Left ventricle myocardium inferior (tissue), 1 donor: ENCODE measurements around the gene RUVBL1. TPM values are rescaled to one million over a fixed set of nuclear protein-coding genes. Genes with fewer than 3 reads are reported as not detected.

ENCODE experiments used
- DNase-seq: peaks from one replicate; pipeline ENCODE4 v3.0.0-alpha.2; 2020
- H3K27ac ChIP-seq: fragments of 200-600 bp; replicated peaks from 2 replicates; pipeline ENCODE4 v1.8.0; 2021
- H3K27me3 ChIP-seq: fragments of 200-600 bp; 2 replicates; pipeline ENCODE4 v1.8.0; 2021; ENCODE audit warnings: low read depth
- H3K36me3 ChIP-seq: fragments of 200-600 bp; 2 replicates; pipeline ENCODE4 v1.8.0; 2021
- H3K4me1 ChIP-seq: fragments of 200-600 bp; 2 replicates; pipeline ENCODE4 v1.8.0; 2021
- H3K4me3 ChIP-seq: fragments of 200-600 bp; 2 replicates; pipeline ENCODE4 v1.8.0; 2021; ENCODE audit warnings: mild to moderate bottlenecking, moderate library complexity
- H3K9me3 ChIP-seq: fragments of 200-600 bp; replicated peaks from 2 replicates; pipeline ENCODE4 v1.8.0; 2021
- intact Hi-C: fragments of 100-400 bp; cut with micrococcal nuclease; formaldehyde crosslinking; loops from one replicate; pipeline ENCODE4 v1.11.0; 2022
- total RNA-seq: library from RNA; stranded (reverse); fragmentation: NEBNext Ultra II Directional; extraction: Animal tissue kit (Norgen Biotek cat#: 25700); gene quantifications from one replicate; pipeline ENCODE4 v1.2.1, GENCODE V29; 2021
- TF ChIP-seq, protein P1 (sequence below): fragments of 200-600 bp; IDR thresholded peaks from 2 replicates; pipeline ENCODE4 v1.8.0; 2021; ENCODE audit warnings: antibody characterized with exemption, mild to moderate bottlenecking, borderline replicate concordance
- donor health status: DM: no; HTN: yes; CAD: no; lungs with severe emphysema.

RUVBL1 gene
- total RNA-seq, 1 donor from 2014 or later = 25.3 TPM

DNA sequence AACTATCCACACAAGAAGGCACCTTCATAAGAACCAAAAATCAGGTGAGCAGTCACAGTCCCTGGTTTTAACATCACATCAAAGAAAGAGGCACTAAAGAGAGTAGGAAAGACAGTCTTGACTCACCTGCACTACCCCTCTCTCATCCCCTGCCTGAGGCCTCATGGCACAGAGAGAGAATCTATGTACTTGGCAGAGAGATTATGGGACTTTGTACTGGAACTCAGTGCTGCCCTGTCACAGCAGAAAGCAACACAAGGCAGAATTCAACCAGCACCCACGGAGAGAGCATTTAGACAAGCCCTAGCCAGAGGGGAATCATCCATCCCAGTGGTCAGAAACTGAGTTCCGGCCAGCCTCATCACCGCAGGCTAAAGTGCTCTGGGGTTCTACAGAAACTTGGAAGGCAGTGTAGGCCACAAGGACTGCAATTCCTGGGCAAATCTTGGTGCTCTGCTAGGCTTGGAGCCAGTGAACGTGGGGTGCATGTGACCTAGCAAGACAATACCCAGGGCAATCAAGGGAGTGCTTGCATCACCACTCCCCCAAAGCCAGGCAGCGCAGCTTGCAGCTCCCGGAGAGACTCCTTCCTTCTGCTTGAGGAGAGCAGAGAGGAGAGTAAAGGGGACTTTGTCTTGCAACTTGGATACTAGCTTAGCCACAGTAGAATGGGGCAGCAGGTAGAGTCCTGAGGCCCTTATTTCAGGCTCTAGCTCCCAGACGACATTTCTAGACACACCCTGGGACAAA, 8.5 kb upstream of the RUVBL1 start:
- TF ChIP-seq, protein P1, sequence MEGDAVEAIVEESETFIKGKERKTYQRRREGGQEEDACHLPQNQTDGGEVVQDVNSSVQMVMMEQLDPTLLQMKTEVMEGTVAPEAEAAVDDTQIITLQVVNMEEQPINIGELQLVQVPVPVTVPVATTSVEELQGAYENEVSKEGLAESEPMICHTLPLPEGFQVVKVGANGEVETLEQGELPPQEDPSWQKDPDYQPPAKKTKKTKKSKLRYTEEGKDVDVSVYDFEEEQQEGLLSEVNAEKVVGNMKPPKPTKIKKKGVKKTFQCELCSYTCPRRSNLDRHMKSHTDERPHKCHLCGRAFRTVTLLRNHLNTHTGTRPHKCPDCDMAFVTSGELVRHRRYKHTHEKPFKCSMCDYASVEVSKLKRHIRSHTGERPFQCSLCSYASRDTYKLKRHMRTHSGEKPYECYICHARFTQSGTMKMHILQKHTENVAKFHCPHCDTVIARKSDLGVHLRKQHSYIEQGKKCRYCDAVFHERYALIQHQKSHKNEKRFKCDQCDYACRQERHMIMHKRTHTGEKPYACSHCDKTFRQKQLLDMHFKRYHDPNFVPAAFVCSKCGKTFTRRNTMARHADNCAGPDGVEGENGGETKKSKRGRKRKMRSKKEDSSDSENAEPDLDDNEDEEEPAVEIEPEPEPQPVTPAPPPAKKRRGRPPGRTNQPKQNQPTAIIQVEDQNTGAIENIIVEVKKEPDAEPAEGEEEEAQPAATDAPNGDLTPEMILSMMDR = no peak
- intact Hi-C loops = no loop called here
- no peak for DNase-seq
- H3K36me3 ChIP-seq = no peaks in the 10 kb centered on the region
- peaks cover 5% of the 10 kb centered on the region for H3K9me3 ChIP-seq
- no peaks in the 10 kb centered on the region for H3K4me1 ChIP-seq
- no peak overlapping the region for H3K27ac ChIP-seq
- H3K27me3 ChIP-seq = no peaks in the 10 kb centered on the region
- H3K4me3 ChIP-seq = no peak overlapping the region

DNA sequence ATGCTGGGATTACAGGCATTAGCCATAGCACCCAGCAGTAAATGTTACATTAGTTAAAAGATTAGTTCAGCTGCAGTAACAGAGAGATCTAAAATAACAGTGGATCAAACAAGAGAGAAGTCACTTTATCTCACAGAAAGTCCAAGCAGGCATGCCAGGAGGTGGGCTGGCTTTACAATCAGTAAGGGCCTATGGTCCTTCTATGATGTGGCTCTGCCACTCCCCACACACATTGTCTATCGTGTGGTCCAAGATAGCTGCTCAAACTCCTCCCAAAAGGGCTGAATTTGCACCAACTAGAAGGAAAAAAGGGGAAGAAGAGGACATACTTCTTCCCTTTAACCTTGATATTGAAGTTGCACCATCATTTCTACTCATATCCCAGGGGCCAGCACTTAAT, 4.6 kb upstream of the RUVBL1 start:
- Histone ChIP-seq H3K27me3 (no peaks in the 10 kb centered on the region), H3K36me3 (no peaks in the 10 kb centered on the region), H3K27ac (no peak overlapping the region), H3K4me1 (peaks cover 8% of the 10 kb centered on the region), H3K9me3 (peaks cover 5% of the 10 kb centered on the region), H3K4me3 (no peak overlapping the region)
- intact Hi-C loops = no loop called here
- DNase-seq = no peak
- TF ChIP-seq, protein P1 = no peak

DNA sequence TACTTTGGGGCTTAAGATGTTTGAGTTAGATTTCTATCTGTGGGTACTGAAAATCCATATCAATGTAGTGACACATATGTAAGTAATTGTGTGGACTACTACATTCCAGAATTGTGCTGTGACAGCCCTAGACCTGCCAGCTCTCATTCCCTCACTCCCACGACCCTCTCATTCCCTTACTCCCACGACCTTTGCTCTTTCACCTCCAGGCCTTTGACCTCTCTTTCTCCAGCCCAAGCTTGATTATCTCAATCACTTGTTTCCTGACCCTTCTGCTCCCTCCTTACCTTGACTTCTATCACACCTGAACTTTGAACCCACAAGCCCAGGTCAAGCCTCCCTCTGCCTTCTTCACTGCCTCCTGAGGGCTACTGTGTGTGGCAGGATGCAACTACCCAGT, 3.6 kb upstream of the RUVBL1 start:
- no peak overlapping the region for H3K4me3 ChIP-seq
- H3K27ac ChIP-seq = no peak overlapping the region
- no peak for DNase-seq
- H3K9me3 ChIP-seq = peaks cover 2% of the 10 kb centered on the region
- H3K27me3 ChIP-seq = no peaks in the 10 kb centered on the region
- peaks cover 18% of the 10 kb centered on the region for H3K4me1 ChIP-seq
- no peaks in the 10 kb centered on the region for H3K36me3 ChIP-seq
- TF ChIP-seq, protein P1 = no peak
- intact Hi-C loops = no loop called here

DNA sequence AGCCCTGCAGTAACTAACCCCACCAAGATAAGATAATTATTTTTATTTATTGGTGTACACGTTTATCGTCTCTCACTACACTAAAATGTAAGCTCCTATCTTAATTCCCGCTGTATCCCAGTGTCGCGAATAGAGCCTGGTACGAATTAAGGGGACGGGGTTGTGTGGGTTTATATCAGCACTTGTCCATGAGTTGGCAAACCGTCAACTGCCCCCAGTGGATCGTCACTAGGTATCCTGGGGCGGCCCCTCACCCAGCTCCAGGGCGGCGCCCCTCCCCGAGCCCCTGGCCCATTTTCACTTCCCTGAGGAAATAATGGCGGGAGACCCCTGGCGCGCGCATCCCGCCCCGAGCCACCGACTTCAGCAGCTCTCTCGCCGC, 465 bp downstream of the RUVBL1 start:
- Histone ChIP-seq H3K9me3 (no peaks in the 10 kb centered on the region), H3K27ac (peak overlapping the region; percentile 88), H3K36me3 (no peaks in the 10 kb centered on the region), H3K27me3 (no peaks in the 10 kb centered on the region), H3K4me3 (peak overlapping the region; percentile 83), H3K4me1 (peaks cover 24% of the 10 kb centered on the region)
- TF ChIP-seq, protein P1 = no peak
- intact Hi-C loops = no loop called here
- no peak for DNase-seq

DNA sequence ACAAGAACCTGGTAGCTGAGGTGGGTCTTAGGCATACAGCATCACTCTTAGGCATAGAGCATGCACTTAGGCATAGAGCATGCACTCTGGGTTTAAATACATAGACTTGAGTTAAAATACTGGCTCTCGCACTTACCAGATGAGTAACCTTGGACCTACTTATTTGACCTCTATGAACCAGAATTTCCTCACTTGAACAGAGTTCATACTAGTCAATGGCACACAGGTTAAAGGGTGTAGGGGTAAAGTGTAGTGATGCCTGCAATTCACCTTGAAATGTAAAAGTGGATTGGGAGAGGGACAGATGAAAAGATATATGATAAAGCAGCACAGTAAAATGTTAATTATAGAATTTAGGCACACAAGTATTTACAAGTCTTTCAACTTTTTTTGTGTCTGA, 1.6 kb downstream of the RUVBL1 start:
- Histone ChIP-seq H3K27me3 (no peaks in the 10 kb centered on the region), H3K36me3 (peaks cover 11% of the 10 kb centered on the region), H3K4me3 (no peak overlapping the region), H3K27ac (no peak overlapping the region), H3K9me3 (no peaks in the 10 kb centered on the region), H3K4me1 (peaks cover 24% of the 10 kb centered on the region)
- DNase-seq = no peak
- TF ChIP-seq, protein P1 = no peak
- intact Hi-C loops = no loop called here
